GM12873 (cell line): ENCODE results near the gene USP16.

ENCODE experiments used
- CTCF ChIP-seq: IDR thresholded peaks from 2 replicates; pipeline ENCODE4 v1.5.1; 2012; ENCODE audit warnings: low read depth, mild to moderate bottlenecking, moderate library complexity, low read length, control low read depth; ENCODE audit not compliant: insufficient read depth; ENCODE audit errors: missing control alignments

The USP16 gene

GRCh38 chr21:29053011-29053553, 28.6 kb downstream of the USP16 start:
- TF ChIP-seq CTCF: no peak

- TF ChIP-seq CTCF: no peak
Measured at GRCh38 chr21:29053656-29054055, 29.2 kb downstream of the USP16 start.

- no peak for TF ChIP-seq CTCF
Measured at GRCh38 chr21:29055080-29055479, 30.6 kb downstream of the USP16 start.

- no peak for TF ChIP-seq CTCF
Measured at GRCh38 chr21:29056005-29056404, 31.5 kb downstream of the USP16 start.

- no peak for TF ChIP-seq CTCF
Measured at GRCh38 chr21:29056538-29057050, 32.1 kb downstream of the USP16 start.

GRCh38 chr21:29064850-29065481, 40.5 kb downstream of the USP16 start:
- no peak for TF ChIP-seq CTCF

- no peak for TF ChIP-seq CTCF
Measured at GRCh38 chr21:29072873-29073221, 48.4 kb downstream of the USP16 start.
